ENCODE measurements around the gene NFIA.

GRCh38 chr1:61175976-61176375 is 93.6 kb downstream of the NFIA start:
- TF ChIP-seq POLR2A (IDR thresholded peaks at IDR 0.05) (no peak), CTCF (IDR thresholded peaks at IDR 0.05) (no peak)

Measured in Peyer's patch (tissue), 4 donors.